GM18505 (cell line): Measurements from ENCODE around the gene BANP.
"Not testable (repeated sequence)": the region's sequence is repeated elsewhere in the genome, so short reads cannot be mapped to it uniquely, and the experiment has no call there.

Source experiments
- ATAC-seq: cut with Tn5 transposase; IDR thresholded peaks from one replicate; pipeline ENCODE4 v1.9.1; 2021; ENCODE audit not compliant: unreplicated experiment
- POLR2A ChIP-seq: IDR thresholded peaks from 4 replicates; pipeline ENCODE4 v1.6.1; 2011; ENCODE audit warnings: borderline replicate concordance; ENCODE audit not compliant: insufficient read depth, insufficient read length; ENCODE audit errors: extremely low read depth

Gene BANP

GRCh38 chr16:88068476-88069396 is 117.5 kb downstream of the BANP start:
- no peak for ATAC-seq
- TF ChIP-seq POLR2A, result no peak

- ATAC-seq, result peak; percentile 84
- TF ChIP-seq POLR2A, result no peak
These were observed 118.3 kb downstream of the BANP start for GRCh38 chr16:88069397-88070168.

- TF ChIP-seq POLR2A, result no peak
These were observed 119.1 kb downstream of the BANP start for GRCh38 chr16:88070341-88070740.

GRCh38 chr16:88070989-88071625 is 119.9 kb downstream of the BANP start:
- TF ChIP-seq POLR2A, result no peak
- ATAC-seq, result no peak

More at GRCh38 chr16:88070341-88070740, 119.1 kb downstream of the BANP start:
- no peak for ATAC-seq

GRCh38 chr16:88071908-88072307 is 120.7 kb downstream of the BANP start:
- TF ChIP-seq POLR2A, result no peak
- no peak for ATAC-seq

- TF ChIP-seq POLR2A, result no peak
These were observed 121.4 kb downstream of the BANP start for GRCh38 chr16:88072571-88073001.

GRCh38 chr16:88073201-88073721 is 122.0 kb downstream of the BANP start:
- ATAC-seq, result no peak
- no peak for TF ChIP-seq POLR2A

More at GRCh38 chr16:88072571-88073001, 121.4 kb downstream of the BANP start:
- no peak for ATAC-seq

GRCh38 chr16:88074041-88074440 is 122.8 kb downstream of the BANP start:
- no peak for TF ChIP-seq POLR2A
- ATAC-seq, result no peak

- no peak for ATAC-seq
- no peak for TF ChIP-seq POLR2A
These were observed 125.1 kb downstream of the BANP start for GRCh38 chr16:88076211-88076931.

GRCh38 chr16:88076932-88077320 is 125.7 kb downstream of the BANP start:
- ATAC-seq, result not testable (repeated sequence)

- ATAC-seq, result no peak
- no peak for TF ChIP-seq POLR2A
These were observed 126.3 kb downstream of the BANP start for GRCh38 chr16:88077328-88078108.

- no peak for TF ChIP-seq POLR2A
- ATAC-seq, result no peak
These were observed 127.0 kb downstream of the BANP start for GRCh38 chr16:88078111-88078775.

GRCh38 chr16:88083582-88083981 is 132.3 kb downstream of the BANP start:
- TF ChIP-seq POLR2A, result no peak
- no peak for ATAC-seq
